Keratinocyte (primary cell): ENCODE data around the gene ABLIM2. TPM values are rescaled to one million over a fixed set of nuclear protein-coding genes. Genes with fewer than 3 reads are reported as not detected.

Source experiments
- DNase-seq: peaks from one replicate; pipeline ENCODE4 v3.0.0-alpha.2; 2011; ENCODE audit warnings: low read depth, missing footprints, low spot score
- FAIRE-seq: peaks from 2 replicates; lab custom pipeline; 2011; peaks lifted over from hg19 to GRCh38; lab: Jason Lieb, UNC
- H2AFZ ChIP-seq: 2 replicates; pipeline ENCODE4 v1.6.0; 2012; ENCODE audit warnings: low read length, control low read depth, inconsistent platforms; ENCODE audit not compliant: control insufficient read depth
- H3K27ac ChIP-seq: 2 replicates; pipeline ENCODE4 v1.5.1; 2011; ENCODE audit warnings: low read length; ENCODE audit not compliant: control insufficient read depth, insufficient read depth
- H3K27me3 ChIP-seq: 3 replicates; pipeline ENCODE4 v1.6.0; 2011; ENCODE audit warnings: low read length; ENCODE audit not compliant: control insufficient read depth, insufficient read depth; ENCODE audit errors: extremely low read depth
- H3K36me3 ChIP-seq, 2 experiments: 2 replicates in 1 of 2; 3 replicates in 1 of 2; pipeline ENCODE4 v1.5.1; 2011; ENCODE audit warnings: low read length in 2 of 2, mild to moderate bottlenecking in 1 of 2; ENCODE audit not compliant: control insufficient read depth in 2 of 2, insufficient read depth in 2 of 2; ENCODE audit errors: extremely low read depth in 1 of 2
- H3K4me1 ChIP-seq: 3 replicates; pipeline ENCODE4 v1.5.1; 2011; ENCODE audit warnings: low read length; ENCODE audit not compliant: control insufficient read depth, insufficient read depth; ENCODE audit errors: extremely low read depth
- H3K4me2 ChIP-seq: 3 replicates; pipeline ENCODE4 v1.6.0; 2011; ENCODE audit warnings: low read depth, low read length; ENCODE audit not compliant: control insufficient read depth, insufficient read depth; ENCODE audit errors: extremely low read depth
- H3K4me3 ChIP-seq, 3 experiments: fragments of 200-600 bp in 1 of 3; sonication (generic) in 1 of 3; 2 replicates in 2 of 3; 3 replicates in 1 of 3; pipeline ENCODE4 v1.5.1; 2011 to 2016; ENCODE audit warnings: low read length in 3 of 3, mild to moderate bottlenecking in 3 of 3, control low read depth in 2 of 3, inconsistent platforms in 1 of 3, low read depth in 1 of 3, mixed read lengths in 1 of 3, mixed run types in 1 of 3, moderate library complexity in 1 of 3; ENCODE audit not compliant: control insufficient read depth in 2 of 3, insufficient read depth in 2 of 3; ENCODE audit errors: extremely low read depth in 1 of 3
- H3K79me2 ChIP-seq: 2 replicates; pipeline ENCODE4 v1.6.0; 2012; ENCODE audit warnings: low read length; ENCODE audit not compliant: control insufficient read depth, insufficient read depth
- H3K9ac ChIP-seq: 3 replicates; pipeline ENCODE4 v1.6.0; 2011; ENCODE audit warnings: low read length; ENCODE audit not compliant: control insufficient read depth, insufficient read depth; ENCODE audit errors: extremely low read depth
- H3K9me1 ChIP-seq: 3 replicates; pipeline ENCODE4 v1.6.0; 2011; ENCODE audit warnings: low read length; ENCODE audit not compliant: control insufficient read depth, insufficient read depth; ENCODE audit errors: extremely low read depth
- H3K9me3 ChIP-seq: 2 replicates; pipeline ENCODE4 v1.5.1; 2012; ENCODE audit warnings: low read depth, low read length; ENCODE audit not compliant: control insufficient read depth
- H4K20me1 ChIP-seq: 3 replicates; pipeline ENCODE4 v1.6.0; 2011; ENCODE audit warnings: low read length; ENCODE audit not compliant: control insufficient read depth, insufficient read depth; ENCODE audit errors: extremely low read depth
- CTCF ChIP-seq, 3 experiments: IDR thresholded peaks in 1 of 3; conservative IDR thresholded peaks in 1 of 3; optimal IDR thresholded peaks in 1 of 3; 2 replicates in 2 of 3; 3 replicates in 1 of 3; pipeline versions ENCODE3 to v1.5.1; 2011; ENCODE audit warnings: low read length in 3 of 3, mild to moderate bottlenecking in 3 of 3, moderate library complexity in 2 of 3, control low read depth in 1 of 3, inconsistent platforms in 1 of 3; ENCODE audit not compliant: insufficient read depth in 2 of 3; ENCODE audit errors: extremely low read depth in 1 of 3
- EZH2 ChIP-seq: IDR thresholded peaks from one replicate; pipeline ENCODE4 v1.6.1; 2012; ENCODE audit warnings: inconsistent platforms, mild to moderate bottlenecking, low read length, moderate library complexity
- dilution Hi-C: fragments of 300-500 bp; cut with MboI; formaldehyde crosslinking; loops from one replicate; pipeline ENCODE4 v1.7.0; 2020; ENCODE audit warnings: low sequenced_read_pairs; ENCODE audit not compliant: extremely low pct_ligation_motif_present
- polyA plus RNA-seq, 5 experiments: library from polyadenylated mRNA; depleted of rRNA in 3 of 5; stranded (reverse) in 3 of 5; stranded (forward) in 1 of 5; unstranded in 1 of 5; fragments of >200 nt; gene quantifications; 1 replicate in 1 of 5; 2 replicates in 3 of 5; 3 replicates in 1 of 5; pipeline versions ENCODE4 v1.2.1 to v1.2.3, GENCODE V29; 2011 to 2012; ENCODE audit warnings: missing spikeins in 2 of 5, low read depth in 1 of 5, low replicate concordance in 1 of 5

ABLIM2 gene
- polyA plus RNA-seq, 1 donor (not counting 4 experiments of a cell fraction or from before 2014, with no cell fraction given): 0.94 TPM

GRCh38 chr4:8163026-8163425 lies 4.4 kb upstream of the ABLIM2 start:
- H3K79me2 ChIP-seq: no peaks in the 10 kb centered on the region
- no peak overlapping the region for H3K4me3 ChIP-seq
- H3K36me3 ChIP-seq: no peaks in the 10 kb centered on the region
- H3K27ac ChIP-seq: no peak overlapping the region
- dilution Hi-C loops: no loop called here
- no peak overlapping the region for H3K4me2 ChIP-seq
- H3K9me3 ChIP-seq: no peaks in the 10 kb centered on the region
- DNase-seq (no peak), FAIRE-seq (no peak)
- no peak for TF ChIP-seq EZH2
- TF ChIP-seq CTCF (optimal IDR thresholded peaks at IDR 0.05 in 1 of 3, IDR thresholded peaks at IDR 0.05 in 1 of 3, conservative IDR thresholded peaks at IDR 0.05 in 1 of 3; ENCODE audit: extremely low read depth in 1 of 3, insufficient read depth in 2 of 3, low read length in 3 of 3): no peak
- H3K9ac ChIP-seq: no peak overlapping the region
- H3K4me1 ChIP-seq: peaks cover 29% of the 10 kb centered on the region
- no peaks in the 10 kb centered on the region for H4K20me1 ChIP-seq
- H2AFZ ChIP-seq: no peak overlapping the region
- H3K27me3 ChIP-seq: peaks cover 4% of the 10 kb centered on the region
- no peaks in the 10 kb centered on the region for H3K9me1 ChIP-seq

DNA sequence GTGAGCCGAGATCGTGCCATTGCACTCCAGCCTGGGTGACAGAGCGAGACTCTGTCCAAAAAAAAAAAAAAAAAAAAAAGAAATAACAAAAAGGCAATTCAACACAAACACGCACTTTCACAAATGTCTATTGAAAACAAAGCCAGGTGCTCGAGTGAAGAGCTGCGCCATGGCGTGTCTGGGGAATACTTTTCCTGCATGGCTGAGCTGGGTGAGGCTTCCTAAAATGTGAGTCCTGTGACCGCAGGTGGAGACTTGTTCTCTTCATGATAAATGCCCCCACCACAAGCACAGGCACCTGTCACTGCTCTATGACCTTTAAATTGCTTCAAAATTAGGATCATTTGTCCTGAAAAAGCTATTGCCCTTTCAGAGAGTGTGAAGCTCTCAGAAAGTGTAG lies 4.0 kb upstream of the ABLIM2 start:
- Histone ChIP-seq H4K20me1 (no peaks in the 10 kb centered on the region), H3K4me3 (no peak overlapping the region), H3K27me3 (peaks cover 8% of the 10 kb centered on the region), H3K4me2 (no peak overlapping the region), H2AFZ (no peak overlapping the region), H3K4me1 (peaks cover 31% of the 10 kb centered on the region), H3K36me3 (no peaks in the 10 kb centered on the region), H3K9me1 (no peaks in the 10 kb centered on the region), H3K27ac (no peak overlapping the region), H3K9me3 (no peaks in the 10 kb centered on the region), H3K9ac (no peak overlapping the region), H3K79me2 (no peaks in the 10 kb centered on the region)
- DNase-seq: no peak
- dilution Hi-C loops: no loop called here
- TF ChIP-seq CTCF (optimal IDR thresholded peaks at IDR 0.05 in 1 of 3, IDR thresholded peaks at IDR 0.05 in 1 of 3, conservative IDR thresholded peaks at IDR 0.05 in 1 of 3; ENCODE audit: extremely low read depth in 1 of 3, insufficient read depth in 2 of 3, low read length in 3 of 3): no peak
- no peak for TF ChIP-seq EZH2
- FAIRE-seq: no peak
